ENCODE data around the gene CAPN12. TPM values are rescaled to one million over a fixed set of nuclear protein-coding genes. Genes with fewer than 3 reads are reported as not detected.

CAPN12 gene
- total RNA-seq, 4 donors from 2014 or later: 0.83 to 2.1 (median 1.6) TPM

DNA sequence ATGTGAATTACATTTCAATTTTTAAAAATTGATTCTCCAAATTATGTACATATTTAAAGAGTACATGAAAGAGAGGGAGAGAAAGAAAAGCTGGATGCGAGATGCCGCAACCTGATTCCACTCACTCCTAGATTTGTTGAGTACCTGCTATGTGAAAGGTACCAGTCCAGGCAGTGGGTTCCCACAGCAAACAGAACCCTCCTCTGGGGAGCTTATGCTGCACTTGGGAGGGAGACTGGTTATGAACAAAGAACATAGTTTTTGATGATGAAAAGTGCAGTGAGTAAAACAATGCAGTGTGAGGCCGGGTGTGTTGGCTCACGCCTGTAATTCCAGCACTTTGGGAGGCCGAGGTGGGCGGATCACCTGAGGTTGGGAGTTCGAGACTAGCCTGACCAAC lies 53.4 kb downstream of the CAPN12 start:
- TF ChIP-seq EP300 (IDR thresholded peaks at IDR 0.05) (no peak), POLR2AphosphoS5 (IDR thresholded peaks at IDR 0.05) (no peak), POLR2A (IDR thresholded peaks at IDR 0.05; ENCODE audit: low read depth) (no peak)
- TF ChIP-seq, protein P1, sequence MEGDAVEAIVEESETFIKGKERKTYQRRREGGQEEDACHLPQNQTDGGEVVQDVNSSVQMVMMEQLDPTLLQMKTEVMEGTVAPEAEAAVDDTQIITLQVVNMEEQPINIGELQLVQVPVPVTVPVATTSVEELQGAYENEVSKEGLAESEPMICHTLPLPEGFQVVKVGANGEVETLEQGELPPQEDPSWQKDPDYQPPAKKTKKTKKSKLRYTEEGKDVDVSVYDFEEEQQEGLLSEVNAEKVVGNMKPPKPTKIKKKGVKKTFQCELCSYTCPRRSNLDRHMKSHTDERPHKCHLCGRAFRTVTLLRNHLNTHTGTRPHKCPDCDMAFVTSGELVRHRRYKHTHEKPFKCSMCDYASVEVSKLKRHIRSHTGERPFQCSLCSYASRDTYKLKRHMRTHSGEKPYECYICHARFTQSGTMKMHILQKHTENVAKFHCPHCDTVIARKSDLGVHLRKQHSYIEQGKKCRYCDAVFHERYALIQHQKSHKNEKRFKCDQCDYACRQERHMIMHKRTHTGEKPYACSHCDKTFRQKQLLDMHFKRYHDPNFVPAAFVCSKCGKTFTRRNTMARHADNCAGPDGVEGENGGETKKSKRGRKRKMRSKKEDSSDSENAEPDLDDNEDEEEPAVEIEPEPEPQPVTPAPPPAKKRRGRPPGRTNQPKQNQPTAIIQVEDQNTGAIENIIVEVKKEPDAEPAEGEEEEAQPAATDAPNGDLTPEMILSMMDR (IDR thresholded peaks at IDR 0.05): no peak
- DNase-seq (ENCODE audit: extremely low spot score): no peak
- Histone ChIP-seq H3K27me3 (no peaks in the 10 kb centered on the region), H3K36me3 (peaks cover 0 to 10% (median 0%) of the 10 kb centered on the region in 4 donors), H3K4me3 (no peak overlapping the region), H3K9me3 (no peaks in the 10 kb centered on the region), H3K4me1 (peaks cover 97 to 100% (median 98%) of the 10 kb centered on the region in 4 donors), H3K27ac (replicated peaks in 1 of 4) (peak overlapping the region; percentile 92 to 98 (median 96))
- 75% methylated on average over 7 of the region's 7 CpGs for WGBS
- intact Hi-C loops (cut with DNase I): loop anchor here (5.0 kb wide), 1 partner anchor 39 kb away; no protein-coding TSS in a partner anchor

GRCh38 chr19:38690146-38690545 lies 54.1 kb downstream of the CAPN12 start:
- peaks cover 97 to 100% (median 98%) of the 10 kb centered on the region in 4 donors for H3K4me1 ChIP-seq
- intact Hi-C loops (cut with DNase I): loop anchor here (5.0 kb wide), 1 partner anchor 38 kb away; no protein-coding TSS in a partner anchor

DNA sequence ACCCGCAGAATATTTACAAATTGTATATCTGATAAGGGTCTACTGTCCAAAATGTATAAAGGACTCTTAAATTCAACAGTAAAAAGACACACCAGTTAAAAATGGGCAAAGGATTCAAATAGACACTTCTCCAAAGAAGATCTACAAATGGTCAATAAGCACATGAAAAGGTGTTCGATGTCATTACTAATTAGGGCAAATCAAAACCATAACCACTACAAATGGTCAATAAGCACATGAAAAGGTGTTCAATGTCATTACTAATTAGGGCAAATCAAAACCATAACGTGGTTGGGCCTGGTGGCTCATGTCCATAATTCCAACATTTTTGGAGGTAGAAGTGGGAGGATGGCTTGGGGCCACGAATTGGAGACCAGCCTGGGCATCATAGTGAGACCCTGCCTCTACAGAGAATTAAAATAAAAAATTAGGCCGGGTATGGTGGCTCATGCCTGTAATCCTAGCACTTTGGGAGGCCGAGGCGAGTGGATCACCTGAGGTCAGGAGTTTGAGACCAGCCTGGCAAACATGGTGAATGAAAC lies 56.4 kb downstream of the CAPN12 start:
- no peak for DNase-seq (ENCODE audit: extremely low spot score)
- WGBS: 93% methylated on average over 7 of the region's 7 CpGs
- intact Hi-C loops (cut with DNase I): no loop called here
- TF ChIP-seq, protein P1 (IDR thresholded peaks at IDR 0.05): no peak
- TF ChIP-seq POLR2A (IDR thresholded peaks at IDR 0.05; ENCODE audit: low read depth): no peak
- no peak for TF ChIP-seq POLR2AphosphoS5 (IDR thresholded peaks at IDR 0.05)
- no peak for TF ChIP-seq EP300 (IDR thresholded peaks at IDR 0.05)
- Histone ChIP-seq H3K4me3 (no peak overlapping the region), H3K4me1 (peaks cover 97 to 100% (median 98%) of the 10 kb centered on the region in 4 donors), H3K27me3 (no peaks in the 10 kb centered on the region), H3K27ac (replicated peaks in 1 of 4) (peak overlapping the region; percentile 92 to 98 (median 96)), H3K36me3 (peaks cover 0 to 1% (median 0%) of the 10 kb centered on the region in 4 donors), H3K9me3 (no peaks in the 10 kb centered on the region)

More at GRCh38 chr19:38690146-38690545, 54.1 kb downstream of the CAPN12 start:
- H3K4me3 ChIP-seq: no peak overlapping the region
- no peak for TF ChIP-seq POLR2AphosphoS5 (IDR thresholded peaks at IDR 0.05)
- TF ChIP-seq POLR2A (IDR thresholded peaks at IDR 0.05; ENCODE audit: low read depth): no peak
- TF ChIP-seq, protein P1 (IDR thresholded peaks at IDR 0.05): no peak
- TF ChIP-seq EP300 (IDR thresholded peaks at IDR 0.05): no peak
- WGBS: 91% methylated on average over 14 of the region's 14 CpGs
- no peaks in the 10 kb centered on the region for H3K27me3 ChIP-seq
- no peak for DNase-seq (ENCODE audit: extremely low spot score)
- H3K36me3 ChIP-seq: peaks cover 0 to 10% (median 0%) of the 10 kb centered on the region in 4 donors
- no peaks in the 10 kb centered on the region for H3K9me3 ChIP-seq
- peak overlapping the region; percentile 92 to 98 (median 96) for H3K27ac ChIP-seq (replicated peaks in 1 of 4)

GRCh38 chr19:38686530-38686888 lies 57.8 kb downstream of the CAPN12 start:
- Histone ChIP-seq H3K36me3 (no peaks in the 10 kb centered on the region), H3K9me3 (no peaks in the 10 kb centered on the region), H3K27me3 (no peaks in the 10 kb centered on the region), H3K27ac (replicated peaks in 1 of 4) (peak overlapping the region; percentile 87 to 98 (median 96)), H3K4me1 (peaks cover 97 to 99% (median 98%) of the 10 kb centered on the region in 4 donors), H3K4me3 (no peak overlapping the region)
- DNase-seq (ENCODE audit: extremely low spot score): no peak
- WGBS: 83% methylated on average over 4 of the region's 5 CpGs
- intact Hi-C loops (cut with DNase I): no loop called here
- TF ChIP-seq POLR2AphosphoS5 (IDR thresholded peaks at IDR 0.05): no peak
- TF ChIP-seq POLR2A (IDR thresholded peaks at IDR 0.05; ENCODE audit: low read depth): no peak
- TF ChIP-seq EP300 (IDR thresholded peaks at IDR 0.05): no peak
- TF ChIP-seq, protein P1 (IDR thresholded peaks at IDR 0.05): no peak

Data from esophagus muscularis mucosa (tissue), 4 donors.